ENCODE measurements around the gene SZRD1. TPM values are rescaled to one million over a fixed set of nuclear protein-coding genes. Genes with fewer than 3 reads are reported as not detected.

The SZRD1 gene
- total and polyA plus RNA-seq, 2 of the 8 experiments (the other 6 are each of a cell fraction or from before 2014, with no cell fraction given): 97.8 to 108 TPM

- TF ChIP-seq ATF2 (IDR thresholded peaks at IDR 0.05; ENCODE audit: low read length) (no peak), POLR2A (IDR thresholded peaks at IDR 0.05; ENCODE audit: control extremely low read depth in 1 of 2, low read depth in 2 of 2, low read length in 2 of 2) (no peak), RXRA (IDR thresholded peaks at IDR 0.05; ENCODE audit: insufficient read depth, low read depth, low read length) (no peak), KDM5A (IDR thresholded peaks at IDR 0.05; ENCODE audit: low read length) (no peak), USF2 (IDR thresholded peaks at IDR 0.05; ENCODE audit: low read length) (no peak)
Measured at GRCh38 chr1:16441282-16441665, 74.2 kb downstream of the SZRD1 start (continued).

All from H1 (cell line).